Fibroblast of skin of right biceps (primary cell): ENCODE data around the gene SYTL4.

Experiments used
- DNase-seq: peaks from one replicate; pipeline ENCODE4 v3.0.0-alpha.2; 2013

Gene SYTL4

DNA sequence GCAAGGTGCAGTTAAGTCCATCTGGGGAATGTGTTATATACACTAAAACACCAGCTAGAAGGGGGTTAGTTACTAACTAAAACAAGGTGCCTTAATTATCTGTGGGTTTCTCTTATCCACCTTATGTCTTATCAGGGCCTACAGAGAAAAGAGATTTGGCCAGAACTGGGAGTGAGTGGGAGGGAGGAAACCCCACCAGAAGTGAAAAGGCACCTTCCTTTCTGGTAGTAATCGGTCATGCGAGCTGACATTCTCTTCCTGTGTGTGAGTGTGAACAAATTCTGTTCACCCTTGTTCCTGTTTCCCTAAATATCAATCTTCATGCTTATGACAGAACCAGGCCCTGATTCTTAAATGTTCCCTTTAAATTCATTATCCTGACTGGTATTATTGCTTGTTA lies 44.4 kb downstream of the SYTL4 start:
- DNase-seq, result no peak

DNA sequence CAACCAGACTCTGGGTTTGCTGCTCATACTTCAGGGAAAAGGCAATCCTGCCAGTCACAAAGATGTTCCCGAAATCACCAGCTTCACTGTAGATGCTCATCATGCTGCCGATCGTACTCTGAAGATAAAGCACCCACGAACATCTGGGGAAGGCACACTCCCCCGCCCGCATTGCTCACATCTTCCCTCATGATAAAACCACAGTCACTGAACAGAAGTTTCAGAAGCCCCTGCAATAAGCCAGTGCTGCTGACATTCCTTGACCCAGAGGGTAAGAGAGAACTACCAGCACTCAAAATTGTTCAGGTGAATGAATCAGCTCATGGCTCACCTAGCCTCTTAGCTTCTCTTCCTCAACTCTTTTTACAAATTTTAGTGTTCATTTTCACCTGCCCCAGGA lies 44.8 kb downstream of the SYTL4 start:
- no peak for DNase-seq

DNA sequence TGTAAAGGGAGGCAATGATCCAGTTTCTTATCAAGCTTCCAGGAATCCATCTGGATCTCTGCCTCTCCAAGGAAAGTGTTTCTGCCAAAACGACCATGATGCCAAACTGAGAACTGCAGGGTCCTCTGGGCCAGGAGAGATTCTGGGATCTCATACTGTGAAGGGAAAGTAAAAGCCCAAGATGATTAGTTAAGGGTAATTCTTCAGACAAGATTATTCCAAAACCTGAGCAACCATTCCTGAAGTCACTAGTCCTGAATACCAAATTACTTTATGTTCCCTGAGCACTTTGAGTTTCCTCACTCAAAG lies 46.0 kb downstream of the SYTL4 start:
- no peak for DNase-seq

GRCh38 chrX:100685284-100685996 lies 46.5 kb downstream of the SYTL4 start:
- peak; percentile 66 for DNase-seq

DNA sequence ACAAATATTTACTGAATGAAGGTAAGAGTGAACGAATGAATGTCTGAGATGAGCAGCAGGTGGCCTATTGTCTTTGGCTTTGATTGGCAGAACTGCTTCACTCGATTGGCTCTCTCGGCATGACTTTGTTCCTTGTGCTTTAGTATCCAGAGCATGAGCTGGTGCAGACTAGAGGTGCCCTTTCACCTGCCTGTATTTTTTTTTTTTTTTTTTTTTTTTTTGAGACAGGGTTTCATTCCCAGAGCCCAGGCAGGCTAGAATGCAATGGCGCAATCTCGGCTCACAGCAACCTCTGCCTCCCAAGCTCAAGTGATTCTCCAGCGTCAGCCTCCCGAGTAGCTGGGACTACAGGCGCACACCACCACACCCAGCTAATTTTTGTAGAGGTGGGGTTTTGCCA lies 49.0 kb downstream of the SYTL4 start:
- DNase-seq, result no peak

GRCh38 chrX:100681599-100681998 lies 50.3 kb downstream of the SYTL4 start:
- DNase-seq, result peak; percentile 28

DNA sequence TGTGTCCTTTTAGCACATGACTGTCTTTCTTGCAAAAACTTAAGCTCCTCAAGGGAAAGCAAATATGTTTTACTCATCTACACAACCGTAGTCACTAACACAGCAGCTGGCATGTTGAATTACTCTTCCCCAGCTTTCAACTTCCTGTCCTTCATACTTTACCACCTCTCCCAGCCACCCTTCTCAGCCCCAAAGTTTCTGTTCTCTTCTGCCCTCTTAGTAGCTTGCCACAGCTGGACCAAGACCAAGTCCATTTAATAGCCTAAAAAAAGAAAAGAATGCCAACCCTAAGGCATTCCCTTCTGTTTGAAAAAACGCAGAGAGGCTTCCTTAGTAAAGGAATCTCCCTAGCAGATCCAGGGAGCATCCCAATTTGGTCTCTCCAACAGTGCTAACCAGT lies 51.2 kb downstream of the SYTL4 start:
- peak; percentile 6 for DNase-seq

DNA sequence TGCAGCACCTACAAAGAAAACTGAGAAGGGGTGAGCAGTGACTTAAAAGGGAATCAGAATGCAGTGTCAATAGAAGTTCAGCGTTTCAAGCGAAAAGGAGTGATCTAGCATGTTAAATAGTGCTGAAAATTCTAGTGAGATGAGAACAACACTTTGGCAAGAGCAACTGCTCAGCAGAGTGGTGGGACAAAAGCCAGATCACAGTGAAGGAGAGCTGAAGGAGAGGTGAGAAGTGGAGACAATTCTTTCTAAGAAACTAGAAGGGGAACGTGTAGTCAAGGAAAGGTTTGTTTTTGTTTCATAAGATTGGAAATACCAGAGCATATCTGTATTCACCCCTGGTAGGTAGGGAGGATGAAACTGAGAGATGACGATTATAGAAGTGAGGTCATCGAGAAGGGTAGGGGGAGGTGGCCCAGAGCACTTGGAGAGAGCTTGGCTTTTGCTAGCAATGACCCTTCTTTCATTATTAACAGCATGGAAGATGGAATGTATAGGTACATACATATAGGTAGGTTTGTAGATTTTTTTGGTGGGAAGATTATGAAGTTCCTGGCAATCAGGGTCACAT lies 54.2 kb downstream of the SYTL4 start:
- DNase-seq, result peak; percentile 33

GRCh38 chrX:100674705-100675104 lies 57.2 kb downstream of the SYTL4 start:
- no peak for DNase-seq

GRCh38 chrX:100673397-100673953 lies 58.4 kb downstream of the SYTL4 start:
- peak; percentile 71 for DNase-seq

DNA sequence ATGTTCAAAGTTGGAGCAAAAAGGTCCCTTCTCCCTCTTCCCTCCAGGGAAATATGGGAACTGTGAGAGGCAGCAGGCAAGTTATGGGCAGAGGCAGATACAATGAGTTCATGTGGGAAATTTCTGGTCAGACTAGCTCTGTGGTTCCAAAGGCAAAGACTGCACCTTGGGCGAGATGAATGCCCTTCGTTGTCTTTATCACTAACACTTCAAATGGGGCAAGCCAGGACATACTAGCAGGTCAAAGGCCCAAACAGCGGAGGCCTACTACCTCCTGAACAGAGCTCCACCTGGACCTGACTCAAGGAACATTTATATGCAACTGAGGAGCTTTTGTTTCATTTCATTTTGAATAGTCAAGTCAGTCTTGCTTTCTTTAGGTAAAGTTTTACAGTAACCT lies 59.0 kb downstream of the SYTL4 start:
- no peak for DNase-seq

GRCh38 chrX:100663642-100664041 lies 68.3 kb downstream of the SYTL4 start:
- DNase-seq, result no peak

GRCh38 chrX:100662796-100663195 lies 69.1 kb downstream of the SYTL4 start:
- DNase-seq, result no peak

DNA sequence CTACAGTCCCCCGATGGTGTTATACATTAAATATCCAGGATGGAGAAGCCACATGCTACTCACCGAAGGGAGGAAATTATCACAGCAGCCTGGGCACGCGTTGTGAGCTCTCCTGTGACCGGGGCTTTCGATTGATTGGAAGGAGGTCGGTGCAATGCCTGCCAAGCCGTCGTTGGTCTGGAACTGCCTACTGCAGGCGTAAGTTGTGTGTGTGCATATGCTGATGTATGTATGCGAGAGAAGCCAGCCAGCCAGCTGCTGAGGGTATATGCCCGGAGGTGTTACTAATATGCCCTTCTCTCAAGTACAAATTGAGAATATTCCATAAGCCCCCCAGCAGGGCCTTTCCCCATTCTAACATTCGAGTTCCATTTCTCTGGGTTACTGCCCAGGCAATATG lies 69.8 kb downstream of the SYTL4 start:
- DNase-seq, result no peak

DNA sequence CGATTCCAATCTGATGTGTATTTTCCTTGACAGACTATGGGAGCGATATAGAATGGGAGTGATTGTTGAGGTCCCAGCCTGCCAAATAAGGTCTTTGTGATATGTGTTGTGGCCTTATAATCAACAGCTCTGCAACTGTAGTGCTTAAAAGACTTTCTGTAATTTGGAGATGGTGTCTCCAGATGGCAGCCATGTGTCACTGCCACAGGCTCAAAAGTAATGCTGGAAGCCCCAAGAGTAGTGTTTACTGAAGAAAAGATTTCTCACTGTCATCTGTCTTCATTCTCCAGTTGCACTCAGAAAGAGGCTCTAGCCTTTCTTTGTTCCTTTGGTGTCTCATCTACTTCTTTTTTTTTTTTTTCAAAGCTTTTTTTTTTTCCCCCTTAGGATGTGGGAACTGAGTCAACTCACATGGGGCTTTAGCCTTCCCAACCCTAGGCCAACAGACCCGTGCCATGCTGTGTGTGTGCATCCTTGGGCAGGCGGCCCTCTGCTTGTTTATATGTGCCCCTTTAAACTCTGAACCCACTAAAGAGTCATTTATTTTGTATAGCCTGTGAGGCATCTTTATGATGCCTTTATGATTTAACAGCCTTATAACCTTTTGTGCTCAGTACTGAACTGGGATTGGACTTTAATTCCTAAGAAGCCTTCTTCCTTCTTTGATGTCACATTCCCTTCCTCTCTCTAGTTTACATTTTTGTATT lies 72.3 kb downstream of the SYTL4 start:
- DNase-seq, result no peak

DNA sequence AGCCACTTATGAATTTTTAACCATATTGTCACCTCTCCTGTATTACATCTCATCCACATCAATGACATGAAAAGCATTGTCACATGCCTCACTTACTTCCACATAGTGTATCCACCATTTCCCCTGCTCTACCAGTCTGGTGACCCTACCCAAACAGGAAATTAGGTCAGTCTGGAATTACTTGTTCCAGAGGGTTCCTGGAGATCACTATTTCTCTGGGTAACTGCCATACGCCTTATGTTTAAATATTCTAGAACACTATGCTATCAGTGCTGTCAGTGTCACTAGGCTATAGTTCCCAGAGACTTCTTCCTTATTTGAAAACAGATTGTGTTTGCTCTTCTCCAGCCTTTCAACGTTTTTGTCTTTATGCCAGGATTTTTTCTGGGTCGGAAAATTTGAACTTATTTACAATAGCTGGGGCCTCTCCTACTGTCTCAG lies 73.0 kb downstream of the SYTL4 start:
- DNase-seq, result no peak

DNA sequence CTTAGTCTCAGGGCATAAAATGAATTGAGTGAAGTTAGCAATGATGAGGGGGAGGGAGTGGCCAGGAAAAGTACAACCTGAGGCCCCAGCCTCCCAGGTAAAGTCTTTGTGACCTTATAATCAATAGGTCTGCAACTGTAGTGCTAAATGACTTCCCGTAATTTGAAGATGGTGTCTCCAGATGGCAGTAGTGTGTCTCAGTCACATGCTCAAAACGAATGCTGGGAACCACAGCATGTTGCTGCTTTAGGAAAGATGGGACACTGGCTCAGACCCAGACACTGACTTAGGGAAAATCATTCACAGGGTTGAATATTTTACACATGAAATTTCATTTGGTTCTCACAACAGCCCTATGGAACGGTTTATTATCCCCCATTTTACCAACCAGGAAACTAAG lies 77.7 kb downstream of the SYTL4 start:
- DNase-seq, result peak; percentile 34

DNA sequence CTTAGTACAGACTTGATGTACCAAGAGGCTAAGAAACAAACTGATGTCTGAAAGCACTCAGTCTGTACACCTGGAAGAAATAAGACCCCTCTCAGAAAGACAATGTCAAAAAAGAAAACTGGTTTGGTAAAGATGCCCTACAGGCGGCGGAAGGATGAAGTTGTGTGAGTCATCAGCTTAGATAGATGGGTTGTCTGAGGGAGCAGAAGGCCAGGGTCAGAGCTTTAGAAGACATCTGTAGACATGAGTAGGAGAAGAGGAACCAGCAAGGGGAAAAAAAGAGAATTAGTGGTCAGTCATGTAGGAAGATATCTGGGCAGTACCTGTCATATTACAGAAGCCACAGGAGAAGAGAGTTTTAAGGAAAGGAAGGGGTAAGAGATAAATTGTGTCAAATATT lies 79.7 kb downstream of the SYTL4 start:
- no peak for DNase-seq

DNA sequence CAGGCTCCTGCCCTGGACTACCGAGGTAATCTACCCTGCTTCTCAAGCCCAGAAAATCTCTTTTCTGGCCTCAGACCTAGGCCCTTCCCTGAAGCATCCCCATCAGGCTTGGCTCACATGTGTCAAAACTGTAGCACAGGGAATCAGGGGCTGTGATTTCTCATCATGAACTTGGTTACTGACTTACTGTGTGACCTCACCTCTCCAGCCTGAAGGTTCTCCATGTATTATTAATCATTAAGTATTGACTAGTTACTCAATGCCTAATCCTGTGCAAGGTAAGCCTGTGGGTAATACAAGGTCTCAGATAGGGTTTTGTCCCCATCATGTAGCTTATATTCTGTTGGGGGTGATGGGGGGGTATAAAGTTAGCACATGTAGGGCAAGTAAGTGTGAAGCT lies 81.1 kb downstream of the SYTL4 start:
- DNase-seq, result no peak

- DNase-seq, result peak; percentile 93
Measured at GRCh38 chrX:100649550-100650356, 82.2 kb downstream of the SYTL4 start.

DNA sequence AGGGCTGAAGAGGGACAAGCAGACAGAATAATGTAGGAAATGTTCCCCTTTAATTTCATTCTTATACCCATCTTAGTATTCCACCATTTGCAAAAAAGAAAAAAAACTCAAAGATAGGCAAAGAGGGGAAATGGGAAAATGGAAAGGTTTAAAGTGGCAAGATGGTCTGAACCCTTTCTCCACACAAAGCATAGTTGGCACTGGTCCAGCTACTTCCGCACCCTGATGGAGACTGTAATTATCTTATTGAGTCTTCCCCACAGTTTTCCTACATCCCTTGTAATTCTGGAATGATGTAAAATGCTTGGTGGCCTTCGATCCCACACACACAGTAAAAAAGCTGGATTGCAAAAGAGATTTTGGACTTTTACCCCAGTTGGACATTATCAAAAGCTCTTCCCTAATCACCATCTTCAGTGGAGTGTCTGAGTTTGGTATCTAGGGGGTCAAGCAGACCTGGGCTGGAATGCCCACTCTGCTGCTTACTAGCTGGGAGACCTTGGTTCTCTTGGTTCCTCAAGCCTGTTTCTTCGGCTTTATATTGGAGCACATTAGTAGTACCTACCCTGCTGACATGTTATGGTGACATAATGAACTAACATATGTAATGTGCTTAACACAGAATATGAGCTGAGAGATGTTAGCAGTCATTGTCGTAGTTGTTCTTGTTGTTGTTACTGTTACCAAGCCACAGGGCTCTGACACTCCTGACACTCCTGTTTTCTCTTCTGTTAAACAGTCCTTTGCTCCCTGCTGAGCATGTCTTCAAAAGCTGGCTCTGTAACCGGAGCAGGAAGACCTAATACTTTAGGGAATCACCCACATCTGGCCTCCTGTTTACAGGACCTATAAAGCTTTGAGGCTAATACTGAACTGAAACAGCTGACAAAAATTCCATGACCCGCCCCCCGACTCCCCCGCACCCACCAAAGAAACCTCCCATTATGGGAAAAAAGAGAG lies 83.2 kb downstream of the SYTL4 start:
- DNase-seq, result peak; percentile 77

DNA sequence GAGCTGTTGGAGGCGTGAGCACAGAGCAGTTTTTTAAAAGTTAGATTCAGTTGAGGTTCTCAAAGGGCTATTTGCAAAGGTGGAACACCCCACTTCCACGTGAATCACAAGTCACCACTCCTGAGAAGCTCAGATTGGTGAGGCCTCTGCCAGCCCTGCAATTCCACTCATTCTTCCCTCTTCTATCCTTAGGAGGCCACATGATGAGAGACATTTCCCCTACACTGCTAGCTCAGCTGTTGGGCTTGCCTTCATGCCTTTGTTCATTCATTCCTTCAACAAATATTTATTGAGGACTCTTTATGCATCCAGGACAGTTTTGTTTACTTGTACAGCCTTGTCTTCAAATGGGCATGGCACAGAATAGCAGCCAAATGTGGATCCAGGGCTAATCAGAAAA lies 84.2 kb downstream of the SYTL4 start:
- DNase-seq, result no peak
